DND-41 (cell line): ENCODE measurements around the gene VTCN1.

Experiments used
- ATAC-seq: fragments of 200-7000 bp; cut with Tn5 transposase; 3 replicates; pipeline ENCODE4 v1.9.1; 2021; ENCODE audit warnings: low read depth; ENCODE audit not compliant: insufficient read depth
- DNase-seq: peaks from one replicate; pipeline ENCODE4 v3.0.0-alpha.2; 2020
- H2AFZ ChIP-seq: 2 replicates; pipeline ENCODE4 v1.6.0; 2012; ENCODE audit warnings: low read depth, low read length
- H3K27ac ChIP-seq: 2 replicates; pipeline ENCODE4 v1.5.1; 2012; ENCODE audit warnings: low read length, inconsistent platforms
- H3K27me3 ChIP-seq: fragments of 200-600 bp; sonication (generic); 2 replicates; pipeline ENCODE4 v1.6.0; 2012; ENCODE audit warnings: low read length, mild to moderate bottlenecking, inconsistent platforms; ENCODE audit not compliant: insufficient read depth, poor library complexity
- H3K36me3 ChIP-seq: 2 replicates; pipeline ENCODE4 v1.5.1; 2012; ENCODE audit warnings: low read length, inconsistent platforms; ENCODE audit not compliant: insufficient read depth
- H3K4me1 ChIP-seq: 2 replicates; pipeline ENCODE4 v1.5.1; 2012; ENCODE audit warnings: mild to moderate bottlenecking, low read length; ENCODE audit not compliant: insufficient read depth
- H3K4me2 ChIP-seq: 2 replicates; pipeline ENCODE4 v1.6.0; 2012; ENCODE audit warnings: mild to moderate bottlenecking, moderate library complexity, low read length, inconsistent platforms; ENCODE audit not compliant: insufficient read depth
- H3K4me3 ChIP-seq, 2 experiments: fragments of 200-600 bp in 1 of 2; shearing (Covaris generic) in 1 of 2; 2 replicates each; pipeline ENCODE4 v1.5.1; 2012 to 2016; ENCODE audit warnings: inconsistent platforms in 2 of 2, low read length in 2 of 2, mild to moderate bottlenecking in 2 of 2, low read depth in 1 of 2, moderate library complexity in 1 of 2
- H3K79me2 ChIP-seq: 2 replicates; pipeline ENCODE4 v1.6.0; 2012; ENCODE audit warnings: low read length, inconsistent platforms; ENCODE audit not compliant: insufficient read depth
- H3K9ac ChIP-seq: 2 replicates; pipeline ENCODE4 v1.6.0; 2012; ENCODE audit warnings: low read depth, mild to moderate bottlenecking, inconsistent platforms, low read length, moderate library complexity
- H3K9me3 ChIP-seq: 2 replicates; pipeline ENCODE4 v1.5.1; 2012; ENCODE audit warnings: low read length, moderate library complexity, mild to moderate bottlenecking, inconsistent platforms; ENCODE audit not compliant: insufficient read depth, severe bottlenecking
- H4K20me1 ChIP-seq: 2 replicates; pipeline ENCODE4 v1.6.0; 2012; ENCODE audit warnings: low read length; ENCODE audit not compliant: insufficient read depth
- CTCF ChIP-seq: IDR thresholded peaks from 2 replicates; pipeline ENCODE4 v1.5.1; 2012; ENCODE audit warnings: borderline replicate concordance, low read length, moderate library complexity, mild to moderate bottlenecking; ENCODE audit not compliant: poor library complexity, severe bottlenecking; ENCODE audit errors: extremely low read depth
- EZH2 ChIP-seq: IDR thresholded peaks from 3 replicates; pipeline ENCODE4 v1.6.1; 2012; ENCODE audit warnings: borderline replicate concordance, low read depth, mild to moderate bottlenecking, moderate library complexity, low read length, inconsistent platforms; ENCODE audit not compliant: severe bottlenecking

The VTCN1 gene

GRCh38 chr1:117112047-117112717, 98.5 kb downstream of the VTCN1 start:
- no peak for ATAC-seq
- TF ChIP-seq CTCF (no peak), EZH2 (no peak)
- no peak overlapping the region for H3K27ac ChIP-seq

GRCh38 chr1:117110774-117111173, 100.0 kb downstream of the VTCN1 start:
- Histone ChIP-seq H3K79me2 (no peaks in the 10 kb centered on the region), H3K36me3 (no peaks in the 10 kb centered on the region), H3K27me3 (no peaks in the 10 kb centered on the region), H3K9ac (no peak overlapping the region), H3K4me3 (no peak overlapping the region), H3K27ac (no peak overlapping the region), H3K9me3 (no peaks in the 10 kb centered on the region), H3K4me1 (no peaks in the 10 kb centered on the region), H2AFZ (no peak overlapping the region), H3K4me2 (no peak overlapping the region), H4K20me1 (no peaks in the 10 kb centered on the region)
- no peak for ATAC-seq
- no peak for TF ChIP-seq EZH2
- TF ChIP-seq CTCF, result no peak
- DNase-seq, result no peak

More at GRCh38 chr1:117112047-117112717, 98.5 kb downstream of the VTCN1 start:
- Histone ChIP-seq H3K36me3 (no peaks in the 10 kb centered on the region), H3K27me3 (no peaks in the 10 kb centered on the region), H4K20me1 (no peaks in the 10 kb centered on the region), H3K9ac (no peak overlapping the region), H3K79me2 (no peaks in the 10 kb centered on the region), H3K4me1 (no peaks in the 10 kb centered on the region), H3K4me3 (no peak overlapping the region), H3K9me3 (no peaks in the 10 kb centered on the region), H2AFZ (no peak overlapping the region), H3K4me2 (no peak overlapping the region)
- no peak for DNase-seq

GRCh38 chr1:117107364-117107763, 103.4 kb downstream of the VTCN1 start:
- H4K20me1 ChIP-seq, result no peaks in the 10 kb centered on the region
- H3K4me2 ChIP-seq, result no peak overlapping the region
- H3K27ac ChIP-seq, result no peak overlapping the region
- peaks cover 27% of the 10 kb centered on the region for H3K36me3 ChIP-seq
- H3K4me1 ChIP-seq, result no peaks in the 10 kb centered on the region
- H2AFZ ChIP-seq, result no peak overlapping the region
- no peaks in the 10 kb centered on the region for H3K9me3 ChIP-seq
- ATAC-seq (no peak), DNase-seq (no peak)
- no peaks in the 10 kb centered on the region for H3K27me3 ChIP-seq
- TF ChIP-seq EZH2, result no peak
- TF ChIP-seq CTCF, result no peak
- H3K9ac ChIP-seq, result no peak overlapping the region
- no peak overlapping the region for H3K4me3 ChIP-seq
- H3K79me2 ChIP-seq, result no peaks in the 10 kb centered on the region

- Histone ChIP-seq H3K27me3 (no peaks in the 10 kb centered on the region), H3K27ac (no peak overlapping the region), H4K20me1 (no peaks in the 10 kb centered on the region), H3K4me3 (no peak overlapping the region), H3K9ac (no peak overlapping the region), H2AFZ (no peak overlapping the region), H3K4me1 (no peaks in the 10 kb centered on the region), H3K9me3 (no peaks in the 10 kb centered on the region), H3K4me2 (no peak overlapping the region), H3K36me3 (peaks cover 35% of the 10 kb centered on the region), H3K79me2 (no peaks in the 10 kb centered on the region)
- ATAC-seq (peak; percentile 23; the same call in 1 of the 3 replicates), DNase-seq (no peak)
- TF ChIP-seq EZH2 (no peak), CTCF (no peak)
Observed at GRCh38 chr1:117106478-117106877, 104.2 kb downstream of the VTCN1 start.
